Progenitor cell of endocrine pancreas (in vitro differentiated cells): ENCODE results near the gene ALDH3B1. TPM values are rescaled to one million over a fixed set of nuclear protein-coding genes. Genes with fewer than 3 reads are reported as not detected.

Experiments
- DNase-seq: peaks from one replicate; pipeline ENCODE4 v3.0.0; 2021; ENCODE audit warnings: low spot score; ENCODE audit not compliant: unreplicated experiment
- H3K27ac Mint-ChIP-seq: 2 replicates; pipeline ENCODE4 v1.8.0; 2021; ENCODE audit warnings: mild to moderate bottlenecking, moderate library complexity, mixed read lengths
- H3K27me3 Mint-ChIP-seq: 2 replicates; pipeline ENCODE4 v1.8.0; 2021; ENCODE audit warnings: mixed read lengths
- H3K36me3 Mint-ChIP-seq: 2 replicates; pipeline ENCODE4 v1.8.0; 2022; ENCODE audit warnings: mixed read lengths; ENCODE audit not compliant: insufficient read depth
- H3K4me1 Mint-ChIP-seq: 2 replicates; pipeline ENCODE4 v1.8.0; 2021; ENCODE audit warnings: low read depth, mixed read lengths
- H3K4me3 Mint-ChIP-seq: 2 replicates; pipeline ENCODE4 v1.8.0; 2021; ENCODE audit warnings: low read depth, mild to moderate bottlenecking, moderate library complexity, mixed read lengths
- H3K9me3 Mint-ChIP-seq: 2 replicates; pipeline ENCODE4 v1.8.0; 2021; ENCODE audit warnings: low read depth, mixed read lengths
- total RNA-seq: library from RNA; stranded (reverse); gene quantifications from 2 replicates; pipeline ENCODE4 v1.2.1, GENCODE V29; 2021
- TF ChIP-seq, protein P1 (sequence below): fragments of 200-600 bp; sonication (generic); IDR thresholded peaks from one replicate; pipeline ENCODE4 v1.5.0; 2021; ENCODE audit warnings: antibody characterized with exemption, mild to moderate bottlenecking; ENCODE audit not compliant: unreplicated experiment

ALDH3B1 gene
- total RNA-seq, 1 donor from 2014 or later, result not detected

DNA sequence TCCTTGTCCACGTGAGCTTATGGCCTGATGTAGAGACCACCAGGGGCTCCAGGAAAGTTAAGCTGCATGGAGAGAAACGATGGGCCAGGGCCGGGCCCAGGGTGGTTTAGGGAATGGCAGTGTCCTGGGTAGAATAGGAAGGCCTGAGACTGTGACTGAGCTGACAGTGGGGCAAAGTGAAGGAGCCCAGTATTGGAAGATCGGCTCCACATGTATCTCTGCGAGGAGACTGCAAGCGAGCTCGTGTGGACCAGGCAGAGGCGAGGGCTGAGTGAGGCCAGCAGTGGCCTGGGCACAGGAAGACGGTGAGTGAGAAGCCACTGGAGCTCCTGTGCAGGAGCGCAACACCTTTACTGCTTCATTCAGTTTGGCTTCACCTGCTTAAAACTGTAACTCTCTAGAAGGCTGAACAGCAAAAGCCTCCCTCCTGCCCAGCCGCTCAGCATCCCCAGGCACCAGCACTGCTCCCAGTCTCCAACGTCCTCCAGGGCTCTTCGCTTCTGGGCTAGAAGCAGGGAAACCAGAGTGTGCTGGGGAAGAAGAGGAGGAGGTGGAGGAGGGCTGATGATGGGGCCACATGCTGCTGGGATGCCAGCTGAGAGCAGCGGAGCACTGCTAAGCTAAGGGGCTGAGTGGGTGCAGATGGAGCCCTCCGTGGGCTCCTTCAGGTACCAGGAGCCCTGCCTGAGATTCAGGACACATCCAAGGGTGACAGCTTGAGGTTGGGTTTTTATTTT lies 42.2 kb downstream of the ALDH3B1 start:
- DNase-seq, result no peak
- H3K27ac Mint-ChIP-seq, result no peak overlapping the region
- H3K36me3 Mint-ChIP-seq, result peaks cover 10% of the 10 kb centered on the region

DNA sequence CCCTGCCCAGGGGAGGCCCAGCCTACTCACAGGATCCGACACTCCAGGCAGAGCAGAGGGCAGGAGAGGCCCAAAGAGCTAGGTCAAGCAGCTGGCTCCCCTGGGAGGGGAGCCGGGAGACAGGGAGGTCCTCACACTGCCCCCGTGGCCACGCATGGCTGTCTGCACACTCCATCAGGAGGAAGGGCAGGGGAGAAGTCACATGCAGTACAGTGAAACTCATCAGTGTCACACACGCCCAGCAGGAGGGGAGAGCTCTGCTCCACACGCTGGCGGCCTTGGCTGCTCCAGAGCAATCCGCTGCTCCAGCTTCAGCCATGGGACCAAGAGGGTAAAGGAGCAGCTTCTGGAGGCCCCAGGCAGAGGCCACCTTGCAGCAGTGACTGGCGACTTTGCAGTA lies 43.0 kb downstream of the ALDH3B1 start:
- DNase-seq, result no peak
- TF ChIP-seq, protein P1, sequence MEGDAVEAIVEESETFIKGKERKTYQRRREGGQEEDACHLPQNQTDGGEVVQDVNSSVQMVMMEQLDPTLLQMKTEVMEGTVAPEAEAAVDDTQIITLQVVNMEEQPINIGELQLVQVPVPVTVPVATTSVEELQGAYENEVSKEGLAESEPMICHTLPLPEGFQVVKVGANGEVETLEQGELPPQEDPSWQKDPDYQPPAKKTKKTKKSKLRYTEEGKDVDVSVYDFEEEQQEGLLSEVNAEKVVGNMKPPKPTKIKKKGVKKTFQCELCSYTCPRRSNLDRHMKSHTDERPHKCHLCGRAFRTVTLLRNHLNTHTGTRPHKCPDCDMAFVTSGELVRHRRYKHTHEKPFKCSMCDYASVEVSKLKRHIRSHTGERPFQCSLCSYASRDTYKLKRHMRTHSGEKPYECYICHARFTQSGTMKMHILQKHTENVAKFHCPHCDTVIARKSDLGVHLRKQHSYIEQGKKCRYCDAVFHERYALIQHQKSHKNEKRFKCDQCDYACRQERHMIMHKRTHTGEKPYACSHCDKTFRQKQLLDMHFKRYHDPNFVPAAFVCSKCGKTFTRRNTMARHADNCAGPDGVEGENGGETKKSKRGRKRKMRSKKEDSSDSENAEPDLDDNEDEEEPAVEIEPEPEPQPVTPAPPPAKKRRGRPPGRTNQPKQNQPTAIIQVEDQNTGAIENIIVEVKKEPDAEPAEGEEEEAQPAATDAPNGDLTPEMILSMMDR, result no peak
- Mint-ChIP-seq H3K27me3 (no peaks in the 10 kb centered on the region), H3K9me3 (no peaks in the 10 kb centered on the region), H3K27ac (no peak overlapping the region), H3K4me3 (no peak overlapping the region), H3K4me1 (no peaks in the 10 kb centered on the region), H3K36me3 (peaks cover 15% of the 10 kb centered on the region)

More for the DNA sequence above, 42.2 kb downstream of the ALDH3B1 start:
- no peaks in the 10 kb centered on the region for H3K9me3 Mint-ChIP-seq
- H3K4me3 Mint-ChIP-seq, result no peak overlapping the region
- no peaks in the 10 kb centered on the region for H3K27me3 Mint-ChIP-seq
- TF ChIP-seq, protein P1, result no peak
- H3K4me1 Mint-ChIP-seq, result no peaks in the 10 kb centered on the region

DNA sequence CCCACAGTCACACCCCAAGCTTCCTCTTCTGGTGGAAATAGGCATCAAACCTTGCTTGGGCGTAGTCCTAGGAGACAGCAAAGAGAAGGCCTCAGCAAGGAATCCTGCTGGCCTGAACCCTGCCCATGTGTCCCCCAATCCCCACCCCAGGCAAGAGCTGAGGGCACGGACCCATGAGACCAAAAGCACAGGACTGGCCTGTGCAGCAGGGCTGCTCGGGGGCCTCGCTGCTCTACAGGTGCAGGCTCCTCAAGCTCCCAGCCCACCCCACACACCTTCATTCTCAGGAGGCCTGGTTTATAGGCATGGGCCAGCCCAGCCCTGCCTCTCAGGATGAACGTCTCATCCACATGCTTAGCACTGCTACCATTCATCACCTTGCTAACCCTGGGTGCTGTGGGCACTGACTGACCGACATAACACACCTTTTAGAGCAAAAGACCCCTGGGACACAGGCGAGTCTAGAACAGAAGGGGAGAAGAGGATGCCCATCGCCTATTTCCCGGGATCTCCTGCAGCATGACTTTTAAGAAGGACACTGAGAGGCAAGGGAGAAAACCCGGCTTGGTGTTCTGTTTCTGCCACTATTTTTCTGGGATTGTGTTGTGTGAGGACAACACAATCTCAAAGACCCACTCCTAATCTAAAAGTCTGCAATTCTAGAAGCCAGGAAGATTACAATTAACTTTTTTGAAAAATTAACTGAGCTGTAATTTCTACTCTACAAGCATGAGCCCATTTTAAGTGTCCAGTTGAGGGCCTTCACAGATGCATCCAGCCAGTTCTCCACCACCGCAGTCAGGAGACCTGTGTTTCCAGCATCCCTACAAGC lies 44.1 kb downstream of the ALDH3B1 start:
- Mint-ChIP-seq H3K36me3 (peaks cover 23% of the 10 kb centered on the region), H3K9me3 (no peaks in the 10 kb centered on the region), H3K4me3 (no peak overlapping the region), H3K27me3 (no peaks in the 10 kb centered on the region), H3K27ac (no peak overlapping the region), H3K4me1 (no peaks in the 10 kb centered on the region)
- no peak for DNase-seq
- TF ChIP-seq, protein P1, result no peak

DNA sequence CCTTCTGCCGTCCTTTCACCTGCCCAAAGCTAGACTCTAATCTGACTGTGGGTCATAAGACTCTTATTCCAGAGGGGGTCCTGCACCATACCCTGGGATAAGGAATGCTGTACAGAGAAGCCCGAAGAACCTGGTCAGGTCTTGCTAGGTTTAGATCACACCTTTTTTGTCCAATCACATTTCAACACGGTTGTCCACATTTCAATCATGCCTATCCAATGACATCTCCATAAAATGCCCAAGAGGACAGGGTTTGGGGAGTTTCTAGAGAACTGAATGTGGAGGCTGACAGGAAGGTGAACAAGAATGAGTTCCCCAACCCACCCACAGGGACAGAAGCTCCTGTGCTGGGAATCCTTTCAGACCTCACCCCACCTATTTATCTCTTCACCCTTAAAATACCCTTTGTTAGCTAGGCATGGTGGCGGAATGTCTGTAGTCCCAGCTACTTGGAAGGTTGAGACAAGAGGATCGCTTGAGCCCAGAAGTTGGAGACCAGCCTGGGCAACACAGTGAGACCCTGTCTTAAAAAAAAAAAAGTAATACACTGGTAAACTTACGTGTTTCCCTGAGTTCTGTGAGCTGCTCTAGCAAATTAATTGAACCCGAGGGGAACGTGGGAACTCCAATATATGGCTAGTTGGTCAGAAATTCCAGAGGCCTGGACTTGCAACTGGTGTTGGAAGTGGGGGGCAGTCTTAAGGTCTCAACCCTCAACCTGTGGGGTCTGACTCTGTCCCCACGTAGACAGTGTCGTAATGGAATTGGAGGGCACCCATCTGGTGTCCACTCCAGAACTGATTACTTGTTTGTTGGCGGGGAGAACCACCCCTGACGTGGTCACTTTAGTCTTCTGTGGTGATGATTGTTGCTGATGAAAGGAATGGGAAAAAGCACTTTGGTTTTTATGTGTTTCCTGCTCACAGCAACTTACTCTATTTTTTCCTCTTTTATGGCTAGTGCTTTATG lies 46.5 kb downstream of the ALDH3B1 start:
- H3K4me1 Mint-ChIP-seq, result no peaks in the 10 kb centered on the region
- H3K27me3 Mint-ChIP-seq, result no peaks in the 10 kb centered on the region
- TF ChIP-seq, protein P1, result no peak
- H3K27ac Mint-ChIP-seq, result no peak overlapping the region
- DNase-seq, result no peak
- H3K36me3 Mint-ChIP-seq, result peaks cover 30% of the 10 kb centered on the region
- no peak overlapping the region for H3K4me3 Mint-ChIP-seq
- H3K9me3 Mint-ChIP-seq, result no peaks in the 10 kb centered on the region

DNA sequence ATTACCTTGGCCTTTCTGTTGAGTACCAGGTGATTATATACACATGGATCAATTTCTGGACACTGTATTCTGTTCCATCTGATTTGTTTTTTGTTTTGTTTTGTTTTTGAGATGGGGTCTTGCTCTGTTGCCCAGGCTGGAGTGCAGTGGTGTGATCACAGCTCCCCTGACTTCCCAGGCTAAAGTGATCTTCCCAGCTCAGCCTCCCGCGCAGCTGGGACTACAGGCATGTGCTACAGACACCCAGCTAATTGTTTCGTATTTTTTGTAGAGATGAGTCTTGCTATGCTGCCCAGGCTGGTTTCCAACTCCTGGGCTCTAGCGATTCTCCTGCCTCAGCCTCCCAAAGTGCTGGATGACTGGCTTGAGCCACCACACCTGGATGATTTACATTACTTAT lies 47.7 kb downstream of the ALDH3B1 start:
- no peaks in the 10 kb centered on the region for H3K27me3 Mint-ChIP-seq
- TF ChIP-seq, protein P1, result no peak
- no peak for DNase-seq
- no peak overlapping the region for H3K4me3 Mint-ChIP-seq
- H3K36me3 Mint-ChIP-seq, result peaks cover 32% of the 10 kb centered on the region
- no peaks in the 10 kb centered on the region for H3K9me3 Mint-ChIP-seq
- H3K4me1 Mint-ChIP-seq, result no peaks in the 10 kb centered on the region
- H3K27ac Mint-ChIP-seq, result no peak overlapping the region
